ENCODE data around the gene RAB37. TPM values are rescaled to one million over a fixed set of nuclear protein-coding genes. Genes with fewer than 3 reads are reported as not detected.

RAB37 gene
- total and polyA plus RNA-seq, 2 of the 13 experiments (the other 11 are each of a cell fraction or from before 2014, with no cell fraction given) = 0.91 to 3.7 TPM

GRCh38 chr17:74780443-74781238, 43.6 kb downstream of the RAB37 start (continued):
- TF ChIP-seq ZNF124 (CRISPR knock-in tag; IDR thresholded peaks at IDR 0.05) = peak; percentile 60; the same call in 1 of the 2 replicates
- TF ChIP-seq ZNF143 (CRISPR knock-in tag; IDR thresholded peaks at IDR 0.05) = peak; percentile 66
- no peak for TF ChIP-seq GTF2F1 (IDR thresholded peaks at IDR 0.05; ENCODE audit: low read length)
- TF ChIP-seq TSC22D2 (CRISPR knock-in tag; IDR thresholded peaks at IDR 0.05; ENCODE audit: borderline replicate concordance) = peak; percentile 55; the same call in 1 of the 2 replicates
- TF ChIP-seq TEAD3 (CRISPR knock-in tag; optimal IDR thresholded peaks at IDR 0.05; ENCODE audit: borderline replicate concordance) = peak; percentile 48
- TF ChIP-seq IKZF1 (IDR thresholded peaks at IDR 0.05) = no peak
- TF ChIP-seq CEBPG (CRISPR knock-in tag; IDR thresholded peaks at IDR 0.05) = 0 out of 2 replicates have a peak, but pooled peaks have one; percentile 6
- TF ChIP-seq KAT8 (CRISPR knock-in tag; IDR thresholded peaks at IDR 0.05) = peak; percentile 61
- TF ChIP-seq SMC3 (IDR thresholded peaks at IDR 0.05; ENCODE audit: low read length) = peak; percentile 98
- TF ChIP-seq MXI1 (IDR thresholded peaks at IDR 0.05; ENCODE audit: borderline replicate concordance, low read depth, low read length) = 0 out of 3 replicates have a peak, but pooled peaks have one; percentile 14
- peak; percentile 64; the same call in 1 of the 2 replicates for TF ChIP-seq ZBTB25 (CRISPR knock-in tag; IDR thresholded peaks at IDR 0.05)
- TF ChIP-seq ZNF543 (CRISPR knock-in tag; IDR thresholded peaks at IDR 0.05) = no peak
- peak; percentile 83; the same call in 1 of the 2 replicates for TF ChIP-seq ERF (CRISPR knock-in tag; IDR thresholded peaks at IDR 0.05)
- TF ChIP-seq, protein P1, sequence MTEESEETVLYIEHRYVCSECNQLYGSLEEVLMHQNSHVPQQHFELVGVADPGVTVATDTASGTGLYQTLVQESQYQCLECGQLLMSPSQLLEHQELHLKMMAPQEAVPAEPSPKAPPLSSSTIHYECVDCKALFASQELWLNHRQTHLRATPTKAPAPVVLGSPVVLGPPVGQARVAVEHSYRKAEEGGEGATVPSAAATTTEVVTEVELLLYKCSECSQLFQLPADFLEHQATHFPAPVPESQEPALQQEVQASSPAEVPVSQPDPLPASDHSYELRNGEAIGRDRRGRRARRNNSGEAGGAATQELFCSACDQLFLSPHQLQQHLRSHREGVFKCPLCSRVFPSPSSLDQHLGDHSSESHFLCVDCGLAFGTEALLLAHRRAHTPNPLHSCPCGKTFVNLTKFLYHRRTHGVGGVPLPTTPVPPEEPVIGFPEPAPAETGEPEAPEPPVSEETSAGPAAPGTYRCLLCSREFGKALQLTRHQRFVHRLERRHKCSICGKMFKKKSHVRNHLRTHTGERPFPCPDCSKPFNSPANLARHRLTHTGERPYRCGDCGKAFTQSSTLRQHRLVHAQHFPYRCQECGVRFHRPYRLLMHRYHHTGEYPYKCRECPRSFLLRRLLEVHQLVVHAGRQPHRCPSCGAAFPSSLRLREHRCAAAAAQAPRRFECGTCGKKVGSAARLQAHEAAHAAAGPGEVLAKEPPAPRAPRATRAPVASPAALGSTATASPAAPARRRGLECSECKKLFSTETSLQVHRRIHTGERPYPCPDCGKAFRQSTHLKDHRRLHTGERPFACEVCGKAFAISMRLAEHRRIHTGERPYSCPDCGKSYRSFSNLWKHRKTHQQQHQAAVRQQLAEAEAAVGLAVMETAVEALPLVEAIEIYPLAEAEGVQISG (CRISPR knock-in tag; IDR thresholded peaks at IDR 0.05) = peak; percentile 40; the same call in 1 of the 2 replicates
- TF ChIP-seq ZNF160 (CRISPR knock-in tag; IDR thresholded peaks at IDR 0.05) = 0 out of 2 replicates have a peak, but pooled peaks have one; percentile 38
- TF ChIP-seq KDM3A (CRISPR knock-in tag; IDR thresholded peaks at IDR 0.05; ENCODE audit: low read depth) = peak; percentile 40; the same call in 1 of the 2 replicates
- 0 out of 2 replicates have a peak, but pooled peaks have one; percentile 42 for TF ChIP-seq ZNF317 (CRISPR knock-in tag; IDR thresholded peaks at IDR 0.05)
- TF ChIP-seq GABPA (IDR thresholded peaks at IDR 0.05; ENCODE audit: low read depth, low read length) = no peak
- no peak for TF ChIP-seq GABPA (CRISPR knock-in tag; IDR thresholded peaks at IDR 0.05; ENCODE audit: low read depth)
- TF ChIP-seq MXD4 (CRISPR knock-in tag; IDR thresholded peaks at IDR 0.05) = 0 out of 2 replicates have a peak, but pooled peaks have one; percentile 55
- peak; percentile 35; the same call in 1 of the 2 replicates for TF ChIP-seq YEATS2 (CRISPR knock-in tag; IDR thresholded peaks at IDR 0.05; ENCODE audit: borderline replicate concordance)
- TF ChIP-seq, protein P2, sequence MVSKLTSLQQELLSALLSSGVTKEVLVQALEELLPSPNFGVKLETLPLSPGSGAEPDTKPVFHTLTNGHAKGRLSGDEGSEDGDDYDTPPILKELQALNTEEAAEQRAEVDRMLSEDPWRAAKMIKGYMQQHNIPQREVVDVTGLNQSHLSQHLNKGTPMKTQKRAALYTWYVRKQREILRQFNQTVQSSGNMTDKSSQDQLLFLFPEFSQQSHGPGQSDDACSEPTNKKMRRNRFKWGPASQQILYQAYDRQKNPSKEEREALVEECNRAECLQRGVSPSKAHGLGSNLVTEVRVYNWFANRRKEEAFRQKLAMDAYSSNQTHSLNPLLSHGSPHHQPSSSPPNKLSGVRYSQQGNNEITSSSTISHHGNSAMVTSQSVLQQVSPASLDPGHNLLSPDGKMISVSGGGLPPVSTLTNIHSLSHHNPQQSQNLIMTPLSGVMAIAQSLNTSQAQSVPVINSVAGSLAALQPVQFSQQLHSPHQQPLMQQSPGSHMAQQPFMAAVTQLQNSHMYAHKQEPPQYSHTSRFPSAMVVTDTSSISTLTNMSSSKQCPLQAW (CRISPR knock-in tag; IDR thresholded peaks at IDR 0.05) = peak; percentile 83
- no peak for TF ChIP-seq AHR (CRISPR knock-in tag; IDR thresholded peaks at IDR 0.05)
- no peak for TF ChIP-seq BCL6 (CRISPR knock-in tag; IDR thresholded peaks at IDR 0.05)
- 0 out of 2 replicates have a peak, but pooled peaks have one; percentile 36 for TF ChIP-seq ZSCAN25 (CRISPR knock-in tag; IDR thresholded peaks at IDR 0.05)
- no peak; the same call in 1 of the 2 replicates for TF ChIP-seq PPARG (CRISPR knock-in tag; conservative IDR thresholded peaks at IDR 0.05)

Measured in HepG2 (cell line).